Measurements from ENCODE around the gene KCNG2.

DNA sequence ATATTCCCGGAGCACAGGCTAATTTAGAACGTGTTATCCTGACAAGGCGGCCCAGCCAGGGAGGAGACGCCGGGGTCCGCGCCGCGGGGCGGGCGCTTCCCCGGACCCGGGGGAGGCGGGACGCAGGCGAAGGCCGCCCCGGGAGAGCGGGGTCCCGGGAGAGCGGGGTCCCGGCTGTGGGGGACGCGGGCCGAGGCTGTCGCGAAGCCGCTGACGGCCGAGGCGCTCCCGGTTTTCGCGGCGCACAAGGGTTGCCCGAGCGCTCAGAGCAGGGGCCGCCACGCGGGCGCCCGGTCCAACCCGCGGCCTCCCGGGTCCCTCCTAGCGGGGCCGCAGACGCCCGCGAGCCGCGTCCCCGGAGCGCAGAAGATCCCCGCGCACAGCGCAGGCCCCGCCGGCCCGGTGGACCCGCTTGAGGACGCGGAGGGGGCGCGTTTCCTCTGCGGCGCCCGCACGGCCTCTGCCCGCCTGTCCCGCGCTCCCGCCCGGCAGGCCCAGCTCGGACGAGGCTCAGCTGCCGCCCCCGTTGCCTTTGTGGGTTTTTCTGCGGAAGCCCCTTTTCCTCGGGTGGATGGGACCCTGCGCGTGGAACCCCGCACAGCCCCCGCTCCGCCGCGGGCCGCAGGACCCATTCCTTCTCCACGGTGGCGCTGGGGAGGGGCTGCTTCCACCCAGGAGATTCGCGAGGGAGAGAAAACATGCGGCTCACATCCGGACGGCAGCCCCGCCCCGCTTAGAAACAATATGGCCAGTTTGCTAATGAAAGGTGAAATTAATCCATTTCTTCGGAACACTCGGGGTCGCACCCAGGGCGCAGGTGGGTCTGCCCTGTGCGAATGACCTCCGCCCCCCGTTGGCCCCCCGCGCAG, 9.6 kb upstream of the KCNG2 start:
- TF ChIP-seq, protein P1, sequence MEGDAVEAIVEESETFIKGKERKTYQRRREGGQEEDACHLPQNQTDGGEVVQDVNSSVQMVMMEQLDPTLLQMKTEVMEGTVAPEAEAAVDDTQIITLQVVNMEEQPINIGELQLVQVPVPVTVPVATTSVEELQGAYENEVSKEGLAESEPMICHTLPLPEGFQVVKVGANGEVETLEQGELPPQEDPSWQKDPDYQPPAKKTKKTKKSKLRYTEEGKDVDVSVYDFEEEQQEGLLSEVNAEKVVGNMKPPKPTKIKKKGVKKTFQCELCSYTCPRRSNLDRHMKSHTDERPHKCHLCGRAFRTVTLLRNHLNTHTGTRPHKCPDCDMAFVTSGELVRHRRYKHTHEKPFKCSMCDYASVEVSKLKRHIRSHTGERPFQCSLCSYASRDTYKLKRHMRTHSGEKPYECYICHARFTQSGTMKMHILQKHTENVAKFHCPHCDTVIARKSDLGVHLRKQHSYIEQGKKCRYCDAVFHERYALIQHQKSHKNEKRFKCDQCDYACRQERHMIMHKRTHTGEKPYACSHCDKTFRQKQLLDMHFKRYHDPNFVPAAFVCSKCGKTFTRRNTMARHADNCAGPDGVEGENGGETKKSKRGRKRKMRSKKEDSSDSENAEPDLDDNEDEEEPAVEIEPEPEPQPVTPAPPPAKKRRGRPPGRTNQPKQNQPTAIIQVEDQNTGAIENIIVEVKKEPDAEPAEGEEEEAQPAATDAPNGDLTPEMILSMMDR (IDR thresholded peaks at IDR 0.05), result no peak
- TF ChIP-seq POLR2A (IDR thresholded peaks at IDR 0.05) (no peak), POLR2AphosphoS5 (IDR thresholded peaks at IDR 0.05) (no peak)

Measured in transverse colon (tissue), 4 donors.